Measurements from ENCODE around the gene NYNRIN. TPM values are rescaled to one million over a fixed set of nuclear protein-coding genes. Genes with fewer than 3 reads are reported as not detected.

Gene NYNRIN
- total and polyA plus RNA-seq, 5 donors: 5.1 to 12.0 (median 9.4) TPM

- H3K27me3 ChIP-seq (ENCODE audit: control insufficient read depth, insufficient read depth): no peaks in the 10 kb centered on the region
- intact Hi-C loops (cut with DNase I): loop anchor here in 2 of 4 donors (5.0 to 10.0 kb wide), 2 partner anchors 70 to 103 kb away; partner anchors contain the start of gene NFATC4 (in 1 of the 2)
- 80% methylated on average over 2 of the region's 2 CpGs for WGBS
- no peak overlapping the region for H3K27ac ChIP-seq (ENCODE audit: low read length)
- no peaks in the 10 kb centered on the region for H3K9me3 ChIP-seq (ENCODE audit: control insufficient read depth, low read length)
- DNase-seq (no peak), ATAC-seq (no peak)
- no peak overlapping the region for H3K4me3 ChIP-seq (ENCODE audit: low read length)
- no peaks in the 10 kb centered on the region for H3K4me1 ChIP-seq (ENCODE audit: control insufficient read depth, insufficient read depth, low read length)
These were observed 36.5 kb downstream of the NYNRIN start for GRCh38 chr14:24435192-24435810.

GRCh38 chr14:24435998-24436354 is 37.2 kb downstream of the NYNRIN start:
- no peaks in the 10 kb centered on the region for H3K27me3 ChIP-seq (ENCODE audit: control insufficient read depth, insufficient read depth)
- ATAC-seq (no peak), DNase-seq (no peak)
- peak overlapping the region; percentile 73 for H3K27ac ChIP-seq (ENCODE audit: low read length)
- H3K9me3 ChIP-seq (ENCODE audit: control insufficient read depth, low read length): no peaks in the 10 kb centered on the region
- H3K4me3 ChIP-seq (ENCODE audit: low read length): no peak overlapping the region
- 57% methylated on average over 6 of the region's 6 CpGs for WGBS
- H3K4me1 ChIP-seq (ENCODE audit: control insufficient read depth, insufficient read depth, low read length): no peaks in the 10 kb centered on the region
- intact Hi-C loops (cut with DNase I): loop anchor here in 3 of 4 donors (2.0 to 10.0 kb wide), 3 partner anchors 71 to 104 kb away; partner anchors contain the start of gene NFATC4 (in 1 of the 3)

GRCh38 chr14:24436355-24437019 is 37.7 kb downstream of the NYNRIN start:
- Histone ChIP-seq H3K4me3 (ENCODE audit: low read length) (no peak overlapping the region), H3K9me3 (ENCODE audit: control insufficient read depth, low read length) (no peaks in the 10 kb centered on the region), H3K27ac (ENCODE audit: low read length) (peak overlapping the region; percentile 76), H3K27me3 (ENCODE audit: control insufficient read depth, insufficient read depth) (no peaks in the 10 kb centered on the region), H3K4me1 (ENCODE audit: control insufficient read depth, insufficient read depth, low read length) (no peaks in the 10 kb centered on the region)
- ATAC-seq: peak; percentile 34 to 49
- DNase-seq: peak in 1 of 3 donors; percentile 57
- 45% methylated on average over 5 of the region's 5 CpGs for WGBS
- intact Hi-C loops (cut with DNase I): loop anchor here in 3 of 4 donors (2.0 to 10.0 kb wide), 3 partner anchors 72 to 104 kb away; partner anchors contain the start of gene NFATC4 (in 1 of the 3)

GRCh38 chr14:24437020-24437735 is 38.4 kb downstream of the NYNRIN start:
- DNase-seq: peak in 2 of 3 donors; percentile 47 to 60
- peak in 1 of 2 donors; percentile 3 for ATAC-seq
- intact Hi-C loops (cut with DNase I): loop anchor here in 3 of 4 donors (2.0 to 10.0 kb wide), 3 partner anchors 72 to 105 kb away; partner anchors contain the start of gene NFATC4 (in 1 of the 3)
- WGBS: 54% methylated on average over 12 of the region's 12 CpGs
- no peaks in the 10 kb centered on the region for H3K27me3 ChIP-seq (ENCODE audit: control insufficient read depth, insufficient read depth)
- no peaks in the 10 kb centered on the region for H3K4me1 ChIP-seq (ENCODE audit: control insufficient read depth, insufficient read depth, low read length)
- H3K9me3 ChIP-seq (ENCODE audit: control insufficient read depth, low read length): no peaks in the 10 kb centered on the region
- peak overlapping the region; percentile 76 for H3K27ac ChIP-seq (ENCODE audit: low read length)
- no peak overlapping the region for H3K4me3 ChIP-seq (ENCODE audit: low read length)

GRCh38 chr14:24437736-24438067 is 38.9 kb downstream of the NYNRIN start:
- ATAC-seq: no peak

GRCh38 chr14:24438223-24439097 is 39.7 kb downstream of the NYNRIN start:
- Histone ChIP-seq H3K4me3 (ENCODE audit: low read length) (no peak overlapping the region), H3K27ac (ENCODE audit: low read length) (no peak overlapping the region), H3K4me1 (ENCODE audit: control insufficient read depth, insufficient read depth, low read length) (no peaks in the 10 kb centered on the region), H3K27me3 (ENCODE audit: control insufficient read depth, insufficient read depth) (no peaks in the 10 kb centered on the region), H3K9me3 (ENCODE audit: control insufficient read depth, low read length) (no peaks in the 10 kb centered on the region)
- ATAC-seq (no peak), DNase-seq (no peak)
- WGBS: 55% methylated on average over 9 of the region's 9 CpGs
- intact Hi-C loops (cut with DNase I): loop anchor here in 2 of 4 donors (5.0 to 10.0 kb wide), 2 partner anchors 74 to 106 kb away; partner anchors contain the start of gene NFATC4 (in 1 of the 2)

More at GRCh38 chr14:24437736-24438067, 38.9 kb downstream of the NYNRIN start:
- H3K9me3 ChIP-seq (ENCODE audit: control insufficient read depth, low read length): no peaks in the 10 kb centered on the region
- WGBS: 67% methylated on average over 2 of the region's 2 CpGs
- H3K27ac ChIP-seq (ENCODE audit: low read length): no peak overlapping the region
- intact Hi-C loops (cut with DNase I): loop anchor here in 3 of 4 donors (2.0 to 10.0 kb wide), 3 partner anchors 73 to 105 kb away; partner anchors contain the start of gene NFATC4 (in 1 of the 3)
- no peaks in the 10 kb centered on the region for H3K27me3 ChIP-seq (ENCODE audit: control insufficient read depth, insufficient read depth)
- no peak overlapping the region for H3K4me3 ChIP-seq (ENCODE audit: low read length)
- no peak for DNase-seq
- no peaks in the 10 kb centered on the region for H3K4me1 ChIP-seq (ENCODE audit: control insufficient read depth, insufficient read depth, low read length)

GRCh38 chr14:24439257-24439656 is 40.5 kb downstream of the NYNRIN start:
- WGBS: 45% methylated on average over 1 of the region's 1 CpG
- Histone ChIP-seq H3K27ac (ENCODE audit: low read length) (no peak overlapping the region), H3K9me3 (ENCODE audit: control insufficient read depth, low read length) (no peaks in the 10 kb centered on the region), H3K4me1 (ENCODE audit: control insufficient read depth, insufficient read depth, low read length) (no peaks in the 10 kb centered on the region), H3K4me3 (ENCODE audit: low read length) (no peak overlapping the region), H3K27me3 (ENCODE audit: control insufficient read depth, insufficient read depth) (no peaks in the 10 kb centered on the region)
- intact Hi-C loops (cut with DNase I): loop anchor here in 2 of 4 donors (5.0 to 10.0 kb wide), 2 partner anchors 74 to 107 kb away; partner anchors contain the start of gene NFATC4 (in 1 of the 2)
- no peak for DNase-seq
- no peak for ATAC-seq

GRCh38 chr14:24439830-24440605 is 41.2 kb downstream of the NYNRIN start:
- WGBS: 70% methylated on average over 15 of the region's 15 CpGs
- intact Hi-C loops (cut with DNase I): loop anchor here in 2 of 4 donors (5.0 to 10.0 kb wide), 2 partner anchors 75 to 108 kb away; partner anchors contain the start of gene NFATC4 (in 1 of the 2)
- Histone ChIP-seq H3K27ac (ENCODE audit: low read length) (no peak overlapping the region), H3K27me3 (ENCODE audit: control insufficient read depth, insufficient read depth) (no peaks in the 10 kb centered on the region), H3K4me3 (ENCODE audit: low read length) (no peak overlapping the region), H3K9me3 (ENCODE audit: control insufficient read depth, low read length) (no peaks in the 10 kb centered on the region), H3K4me1 (ENCODE audit: control insufficient read depth, insufficient read depth, low read length) (no peaks in the 10 kb centered on the region)
- peak; percentile 31 to 66 (median 65) for DNase-seq
- no peak for ATAC-seq

- no peak overlapping the region for H3K27ac ChIP-seq (ENCODE audit: low read length)
- ATAC-seq (no peak), DNase-seq (no peak)
- no peaks in the 10 kb centered on the region for H3K4me1 ChIP-seq (ENCODE audit: control insufficient read depth, insufficient read depth, low read length)
- no peak overlapping the region for H3K4me3 ChIP-seq (ENCODE audit: low read length)
- H3K9me3 ChIP-seq (ENCODE audit: control insufficient read depth, low read length): no peaks in the 10 kb centered on the region
- WGBS: 81% methylated on average over 8 of the region's 8 CpGs
- H3K27me3 ChIP-seq (ENCODE audit: control insufficient read depth, insufficient read depth): no peaks in the 10 kb centered on the region
- intact Hi-C loops (cut with DNase I): no loop called here
These were observed 42.0 kb downstream of the NYNRIN start for GRCh38 chr14:24440606-24441399.
